Small intestine (tissue), 7 donors: Measurements from ENCODE around the gene ATG9B. TPM values are rescaled to one million over a fixed set of nuclear protein-coding genes. Genes with fewer than 3 reads are reported as not detected.

ENCODE experiments used
- DNase-seq, 2 donors: peaks; one replicate each; pipeline versions ENCODE4 v3.0.0 to v3.0.0-alpha.2; 2013
- FAIRE-seq: peaks from 2 replicates; lab custom pipeline; 2012; peaks lifted over from hg19 to GRCh38; lab: Jason Lieb, UNC
- H3K27ac ChIP-seq, 3 donors: one replicate each; pipeline ENCODE4 v1.5.1; 2013; ENCODE audit warnings: low read length in 2 of 3, mild to moderate bottlenecking in 2 of 3, control low read depth in 1 of 3, inconsistent platforms in 1 of 3, low read depth in 1 of 3, moderate library complexity in 1 of 3
- H3K27me3 ChIP-seq, 3 donors: one replicate each; pipeline ENCODE4 v1.6.1; 2013; ENCODE audit warnings: low read length in 3 of 3, inconsistent platforms in 1 of 3; ENCODE audit not compliant: control insufficient read depth in 3 of 3, insufficient read depth in 3 of 3
- H3K36me3 ChIP-seq, 3 donors: one replicate each; pipeline ENCODE4 v1.6.1; 2013; ENCODE audit warnings: low read length in 3 of 3, inconsistent platforms in 1 of 3, low read depth in 1 of 3, mild to moderate bottlenecking in 1 of 3, moderate library complexity in 1 of 3; ENCODE audit not compliant: control insufficient read depth in 3 of 3, insufficient read depth in 2 of 3
- H3K4me1 ChIP-seq, 3 donors: one replicate each; pipeline ENCODE4 v1.6.1; 2013; ENCODE audit warnings: low read length in 2 of 3, inconsistent platforms in 1 of 3, low read depth in 1 of 3, mild to moderate bottlenecking in 1 of 3, moderate library complexity in 1 of 3; ENCODE audit not compliant: control insufficient read depth in 3 of 3, insufficient read depth in 2 of 3
- H3K4me3 ChIP-seq, 3 donors: one replicate each; pipeline ENCODE4 v1.5.1; 2013; ENCODE audit warnings: low read length in 3 of 3, control low read depth in 1 of 3, inconsistent platforms in 1 of 3, low read depth in 1 of 3, mild to moderate bottlenecking in 1 of 3, moderate library complexity in 1 of 3
- H3K9me3 ChIP-seq, 2 donors: one replicate each; pipeline ENCODE4 v1.6.1; 2013; ENCODE audit warnings: low read depth in 1 of 2, low read length in 1 of 2; ENCODE audit not compliant: control insufficient read depth in 2 of 2, insufficient read depth in 1 of 2
- WGBS, 3 donors: extraction: QIAGEN DNeasy Blood & Tissue Kit; methylation state at CpG; one replicate each; pipeline ENCODE4 v1.1.7; 2013; 5-methylcytosine and 5-hydroxymethylcytosine counted together
- polyA plus RNA-seq, 4 donors: library from polyadenylated mRNA; stranded (reverse) in 3 of 4; unstranded in 1 of 4; fragments of 200-250 nt in 3 of 4; fragments of 120-200 nt in 1 of 4; gene quantifications; one replicate each; pipeline versions ENCODE4 v1.2.1 to v1.2.3, GENCODE V29; 2013
- donor health status: healthy with polysubstance abuse.
- donor health status: control.
- donor health status: control.
- donor health status: Bipolar disorder and iron deficiency.
- donor health status: healthy.

The ATG9B gene
- polyA plus RNA-seq, 4 donors: 0.22 to 1.6 (median 0.77) TPM

DNA sequence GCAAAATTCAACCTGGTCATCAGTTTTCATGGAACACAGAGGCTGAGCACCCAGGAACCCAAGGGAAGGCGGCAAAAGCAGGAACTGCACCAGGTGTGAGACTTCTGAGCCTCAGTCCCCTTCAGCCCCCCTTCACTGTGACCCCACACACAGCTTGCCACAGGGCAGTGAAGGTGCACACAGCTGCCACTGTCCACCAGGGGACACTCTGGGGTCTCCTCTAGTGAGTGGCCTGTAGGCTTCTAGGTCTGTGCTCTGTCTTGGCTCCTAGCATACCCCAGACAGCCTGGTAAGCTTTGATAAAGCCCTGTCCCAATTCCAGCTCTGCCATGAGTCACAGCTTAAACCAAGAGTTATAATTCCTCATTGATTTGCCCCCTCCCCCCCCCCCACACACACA is 58.3 kb downstream of the ATG9B start:
- H3K36me3 ChIP-seq: peaks cover 0 to 2% (median 0%) of the 10 kb centered on the region in 3 donors
- H3K27me3 ChIP-seq: peaks cover 0 to 2% (median 0%) of the 10 kb centered on the region in 3 donors
- H3K4me1 ChIP-seq: peaks cover 0 to 12% (median 0%) of the 10 kb centered on the region in 3 donors
- no peak overlapping the region for H3K27ac ChIP-seq
- 95 to 100% (median 100%) methylated on average over 1 of the region's 1 CpG for WGBS, 3 donors
- DNase-seq (no peak), FAIRE-seq (no peak)
- no peak overlapping the region for H3K4me3 ChIP-seq
- H3K9me3 ChIP-seq: no peaks in the 10 kb centered on the region

DNA sequence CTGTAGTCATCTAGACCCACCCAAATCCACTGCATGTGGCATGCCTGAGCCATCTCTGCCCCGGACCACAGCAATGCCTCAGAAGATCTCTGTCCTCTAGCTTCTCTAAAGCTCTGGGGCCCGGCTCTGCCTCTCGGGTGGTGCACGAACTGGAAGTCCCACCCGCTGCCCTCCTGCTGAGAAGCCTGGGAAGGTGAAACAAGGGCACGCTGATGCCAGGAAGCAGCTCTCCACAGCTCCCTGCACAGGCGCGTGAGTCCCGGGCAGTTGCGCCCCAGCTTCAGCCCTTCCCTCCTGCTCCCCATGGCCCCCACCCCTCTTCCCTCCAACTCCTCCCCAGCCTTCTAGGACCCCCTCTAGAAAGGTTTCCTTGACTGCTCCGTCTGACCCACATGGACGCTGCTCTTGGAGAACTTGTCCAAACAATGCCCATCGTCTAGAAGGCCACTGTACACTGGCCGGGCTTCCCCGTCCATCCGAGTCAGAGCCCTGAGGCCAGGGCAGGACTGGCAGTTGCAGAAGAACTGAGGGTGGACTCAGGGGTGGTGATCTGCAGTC is 58.9 kb downstream of the ATG9B start:
- peaks cover 0 to 5% (median 0%) of the 10 kb centered on the region in 3 donors for H3K4me1 ChIP-seq

More for the DNA sequence above, 58.9 kb downstream of the ATG9B start:
- Histone ChIP-seq H3K27ac (no peak overlapping the region), H3K4me3 (no peak overlapping the region), H3K36me3 (peaks cover 0 to 2% (median 0%) of the 10 kb centered on the region in 3 donors), H3K9me3 (no peaks in the 10 kb centered on the region), H3K27me3 (peaks cover 0 to 2% (median 0%) of the 10 kb centered on the region in 3 donors)
- DNase-seq (no peak), FAIRE-seq (no peak)
- WGBS, 3 donors: 85 to 91% (median 87%) methylated on average over 16 of the region's 16 CpGs

Other genes with a start within 250 kb of the ATG9B start
- gene TMEM176B, start 224.1 kb downstream of the ATG9B start, polyA plus RNA-seq: 100 to 1,000 TPM; 152 to 376 (median 212) TPM
- gene TMEM176A, start 223.7 kb downstream of the ATG9B start, polyA plus RNA-seq: 100 to 1,000 TPM; 143 to 380 (median 229) TPM
- gene AOC1, start 172.0 kb downstream of the ATG9B start, polyA plus RNA-seq: 100 to 1,000 TPM in 3 of 4 donors, 10 to 100 TPM in 1; 72.7 to 325 (median 173) TPM
- gene KCNH2, start 46.2 kb downstream of the ATG9B start, polyA plus RNA-seq: 1 to 10 TPM in 3 of 4 donors, not detected in 1; 2.4 to 5.7 (median 3.7) TPM
- gene NOS3, start 33.5 kb downstream of the ATG9B start, polyA plus RNA-seq: 10 to 100 TPM in 1 of 4 donors, 1 to 10 TPM in 1, under 1 TPM in 2; 0.45 to 14.7 (median 4.7) TPM
- 10 to 100 TPM; 15.4 to 29.9 (median 16.2) TPM for gene ABCB8, start 4.0 kb upstream of the ATG9B start, polyA plus RNA-seq
- gene ASIC3, start 24.0 kb upstream of the ATG9B start, polyA plus RNA-seq: 10 to 100 TPM in 1 of 4 donors, 1 to 10 TPM in 3; 2.8 to 10.7 (median 3.6) TPM
- gene CDK5, start 33.4 kb upstream of the ATG9B start, polyA plus RNA-seq: 10 to 100 TPM; 10.8 to 19.7 (median 11.9) TPM
- gene SLC4A2, start 35.1 kb upstream of the ATG9B start, polyA plus RNA-seq: 100 to 1,000 TPM in 3 of 4 donors, 10 to 100 TPM in 1; 91.5 to 132 (median 103) TPM
- 100 to 1,000 TPM in 3 of 4 donors, 10 to 100 TPM in 1; 95.2 to 248 (median 126) TPM for gene FASTK, start 56.3 kb upstream of the ATG9B start, polyA plus RNA-seq
- gene TMUB1, start 59.0 kb upstream of the ATG9B start, polyA plus RNA-seq: 100 to 1,000 TPM in 1 of 4 donors, 10 to 100 TPM in 3; 66.4 to 144 (median 77.2) TPM
- 10 to 100 TPM; 46.5 to 57.9 (median 54.4) TPM for gene AGAP3, start 62.0 kb upstream of the ATG9B start, polyA plus RNA-seq
- gene GBX1, start 143.2 kb upstream of the ATG9B start, polyA plus RNA-seq: under 1 TPM in 1 of 4 donors, not detected in 3; 0.06 TPM
- gene ASB10, start 162.8 kb upstream of the ATG9B start, polyA plus RNA-seq: not detected
- not detected for gene H2BK1, start 186.0 kb upstream of the ATG9B start, polyA plus RNA-seq
- gene ABCF2, start 202.7 kb upstream of the ATG9B start, polyA plus RNA-seq: 10 to 100 TPM; 11.0 to 23.7 (median 13.5) TPM
- 10 to 100 TPM; 11.6 to 27.2 (median 18.1) TPM for gene CHPF2, start 208.0 kb upstream of the ATG9B start, polyA plus RNA-seq
- gene SMARCD3, start 224.2 kb upstream of the ATG9B start, polyA plus RNA-seq: 10 to 100 TPM in 2 of 4 donors, 1 to 10 TPM in 1, under 1 TPM in 1; 0.89 to 16.0 (median 10.3) TPM